PC-3 (cell line): ENCODE measurements around the gene EIF4E1B. TPM values are rescaled to one million over a fixed set of nuclear protein-coding genes. Genes with fewer than 3 reads are reported as not detected.

Source experiments
- ATAC-seq: fragments of 200-7000 bp; cut with Tn5 transposase; 2 replicates; pipeline ENCODE4 v1.9.1; 2020; ENCODE audit warnings: mild to moderate bottlenecking, moderate library complexity
- BruUV-seq: library from RNA; stranded (reverse); fragments of 400-500 nt; replicated peaks from 2 replicates; lab custom pipeline; 2021; lab: Mats Ljungman, UMichigan
- CTCF ChIA-PET: fragments of 300-600 bp; sonication (Branson Sonifier 250); formaldehyde crosslinking; loops from one replicate; lab custom pipeline; 2022; ENCODE audit warnings: antibody characterized with exemption; lab: Charles Lee
- POLR2A ChIA-PET: fragments of 300-600 bp; sonication (Branson Sonifier 250); formaldehyde crosslinking; loops from one replicate; lab custom pipeline; 2022; ENCODE audit warnings: antibody characterized with exemption; ENCODE audit not compliant: unreplicated experiment; lab: Charles Lee
- DNase-seq: peaks from one replicate; pipeline ENCODE4 v3.0.0-alpha.2; 2015
- H2AFZ ChIP-seq: fragments of 300-600 bp; sonication (generic); 2 replicates; pipeline ENCODE4 v1.6.0; 2016; ENCODE audit warnings: antibody characterized with exemption, low read length
- H3F3A ChIP-seq: fragments of 300-600 bp; sonication (generic); one replicate; pipeline ENCODE4 v1.6.0; 2017; ENCODE audit warnings: antibody characterized with exemption, low read length, control low read depth, mild to moderate bottlenecking; ENCODE audit not compliant: unreplicated experiment
- H3K27ac ChIP-seq: fragments of 300-600 bp; sonication (generic); 2 replicates; pipeline ENCODE4 v1.5.1; 2016; ENCODE audit warnings: mild to moderate bottlenecking, low read length
- H3K27me3 ChIP-seq: fragments of 300-600 bp; sonication (generic); 2 replicates; pipeline ENCODE4 v1.6.1; 2016; ENCODE audit warnings: low read length, mixed read lengths
- H3K36me3 ChIP-seq: fragments of 300-600 bp; sonication (generic); 2 replicates; pipeline ENCODE4 v1.6.1; 2016; ENCODE audit warnings: low read depth, mixed run types, low read length, mixed read lengths
- H3K4me1 ChIP-seq: fragments of 300-600 bp; sonication (generic); 2 replicates; pipeline ENCODE4 v1.5.1; 2016; ENCODE audit warnings: low read length; ENCODE audit not compliant: insufficient read depth
- H3K4me2 ChIP-seq: fragments of 300-600 bp; sonication (generic); 2 replicates; pipeline ENCODE4 v1.6.0; 2016; ENCODE audit warnings: low read length
- H3K4me3 ChIP-seq: fragments of 300-600 bp; sonication (generic); 2 replicates; pipeline ENCODE4 v1.5.1; 2016; ENCODE audit warnings: mild to moderate bottlenecking, low read length, mixed read lengths
- H3K79me2 ChIP-seq: fragments of 300-600 bp; sonication (generic); 2 replicates; pipeline ENCODE4 v1.6.1; 2017; ENCODE audit warnings: low read length, mixed read lengths
- H3K9ac ChIP-seq: fragments of 300-600 bp; sonication (generic); 2 replicates; pipeline ENCODE4 v1.6.0; 2016; ENCODE audit warnings: mild to moderate bottlenecking, low read length
- H3K9me2 ChIP-seq: fragments of 300-600 bp; sonication (generic); replicated peaks from 2 replicates; pipeline ENCODE4 v1.6.1; 2016; ENCODE audit warnings: mixed run types, low read length, mixed read lengths
- H3K9me3 ChIP-seq: fragments of 300-600 bp; sonication (generic); 2 replicates; pipeline ENCODE4 v1.6.1; 2016; ENCODE audit warnings: low read length, mixed read lengths
- H4K20me1 ChIP-seq: fragments of 300-600 bp; sonication (generic); 2 replicates; pipeline ENCODE4 v1.6.1; 2016; ENCODE audit warnings: low read length, mixed read lengths
- CTCF ChIP-seq: fragments of 300-600 bp; sonication (generic); conservative IDR thresholded peaks from 2 replicates; pipeline ENCODE4 v1.5.1; 2017; ENCODE audit warnings: antibody characterized with exemption, low read depth, mild to moderate bottlenecking, low read length
- EZH2 ChIP-seq: fragments of 300-600 bp; sonication (generic); IDR thresholded peaks from one replicate; pipeline ENCODE4 v1.6.1; 2017; ENCODE audit warnings: antibody characterized with exemption, mild to moderate bottlenecking, low read length; ENCODE audit not compliant: unreplicated experiment
- EZH2phosphoT487 ChIP-seq: fragments of 300-600 bp; sonication (generic); IDR thresholded peaks from 2 replicates; pipeline ENCODE4 v1.6.1; 2018; ENCODE audit warnings: mild to moderate bottlenecking, antibody characterized with exemption, low read length, borderline replicate concordance
- intact Hi-C: fragments of 100-400 bp; cut with micrococcal nuclease; formaldehyde crosslinking; loops from 2 replicates; pipeline ENCODE4 v1.9.0; 2023
- total RNA-seq: library from RNA; depleted of rRNA; stranded (reverse); fragments of >200 nt; gene quantifications from 2 replicates; pipeline ENCODE4 v1.2.3, GENCODE V29; 2014

The EIF4E1B gene
- total RNA-seq, 1 experiment from 2014 or later = not detected

GRCh38 chr5:176658817-176659511, 28.5 kb downstream of the EIF4E1B start:
- DNase-seq (no peak), ATAC-seq (no peak)
- ChIA-PET POLR2A (no interaction called here), CTCF (no interaction called here)
- TF ChIP-seq EZH2 (no peak), CTCF (no peak), EZH2phosphoT487 (no peak)
- Histone ChIP-seq H3K27ac (no peak overlapping the region), H2AFZ (no peak overlapping the region), H3F3A (no peaks in the 10 kb centered on the region), H4K20me1 (no peaks in the 10 kb centered on the region), H3K9me2 (no peaks in the 10 kb centered on the region), H3K27me3 (no peaks in the 10 kb centered on the region), H3K36me3 (no peaks in the 10 kb centered on the region), H3K4me3 (no peak overlapping the region), H3K9ac (no peak overlapping the region), H3K4me2 (no peak overlapping the region), H3K9me3 (no peaks in the 10 kb centered on the region), H3K4me1 (no peaks in the 10 kb centered on the region), H3K79me2 (no peaks in the 10 kb centered on the region)
- no TSS peak for BruUV-seq
- intact Hi-C loops = loop anchor here (5.0 kb wide), 1 partner anchor 453 kb away; no protein-coding TSS in a partner anchor

- intact Hi-C loops = loop anchor here (5.0 kb wide), 1 partner anchor 453 kb away; no protein-coding TSS in a partner anchor
- CTCF ChIA-PET = no interaction called here
- ATAC-seq = no peak
- no peaks in the 10 kb centered on the region for H3K79me2 ChIP-seq
- no peak for DNase-seq
- no peak overlapping the region for H3K4me2 ChIP-seq
- no peaks in the 10 kb centered on the region for H3K36me3 ChIP-seq
- H3K9me3 ChIP-seq = no peaks in the 10 kb centered on the region
- H3F3A ChIP-seq = no peaks in the 10 kb centered on the region
- H3K9me2 ChIP-seq = no peaks in the 10 kb centered on the region
- POLR2A ChIA-PET = no interaction called here
- TF ChIP-seq CTCF = no peak
- BruUV-seq = no TSS peak
- H3K27ac ChIP-seq = no peak overlapping the region
- H3K9ac ChIP-seq = no peak overlapping the region
- H3K4me3 ChIP-seq = no peak overlapping the region
- H4K20me1 ChIP-seq = no peaks in the 10 kb centered on the region
- H2AFZ ChIP-seq = no peak overlapping the region
- H3K27me3 ChIP-seq = no peaks in the 10 kb centered on the region
- no peaks in the 10 kb centered on the region for H3K4me1 ChIP-seq
Measured at GRCh38 chr5:176659512-176659839, 29.0 kb downstream of the EIF4E1B start.

GRCh38 chr5:176659860-176660461, 29.5 kb downstream of the EIF4E1B start:
- no peak for DNase-seq
- Histone ChIP-seq H3K4me1 (no peaks in the 10 kb centered on the region), H2AFZ (no peak overlapping the region), H3F3A (no peaks in the 10 kb centered on the region), H3K9me2 (no peaks in the 10 kb centered on the region), H4K20me1 (no peaks in the 10 kb centered on the region), H3K4me3 (no peak overlapping the region), H3K27ac (no peak overlapping the region), H3K9ac (no peak overlapping the region), H3K79me2 (no peaks in the 10 kb centered on the region), H3K9me3 (no peaks in the 10 kb centered on the region), H3K27me3 (no peaks in the 10 kb centered on the region), H3K36me3 (no peaks in the 10 kb centered on the region), H3K4me2 (no peak overlapping the region)
- POLR2A ChIA-PET = no interaction called here
- CTCF ChIA-PET = interaction anchor here (0.5 to 1.2 kb wide), 17 partner anchors 13 to 453 kb away, joined by 3 to 14 read pairs (median 4); partner anchors contain the start of gene TSPAN17
- intact Hi-C loops = loop anchor here (2.0 to 10.0 kb wide), 3 partner anchors 155 to 452 kb away; partner anchors contain the start of gene UNC5A
- no peak for ATAC-seq
- no peak for TF ChIP-seq EZH2phosphoT487
- no peak for TF ChIP-seq CTCF
- TF ChIP-seq EZH2 = no peak
- BruUV-seq = no TSS peak
